GM12878 (cell line): ENCODE measurements around the gene LRRC74B. TPM values are rescaled to one million over a fixed set of nuclear protein-coding genes. Genes with fewer than 3 reads are reported as not detected.

Experiments used
- ATAC-seq: fragments of 200-7000 bp; cut with Tn5 transposase; 3 replicates; pipeline ENCODE4 v1.9.1; 2020; ENCODE audit warnings: mild to moderate bottlenecking, moderate library complexity
- BruUV-seq: library from RNA; stranded (reverse); fragments of 400-500 nt; replicated peaks from 2 replicates; lab custom pipeline; 2021; lab: Mats Ljungman, UMichigan
- CTCF ChIA-PET: fragments of 300-600 bp; sonication (Branson Sonifier 250); formaldehyde crosslinking; extraction: SDS; loops from one replicate; lab custom pipeline; 2021; ENCODE audit warnings: inconsistent platforms; lab: Yijun Ruan, JAX
- POLR2A ChIA-PET: fragments of 350-600 bp; formaldehyde crosslinking; extraction: SDS; loops from one replicate; lab custom pipeline; 2021; ENCODE audit warnings: inconsistent platforms; lab: Charles Lee
- RAD21 ChIA-PET: fragments of 300-600 bp; sonication (Branson Sonifier 250); formaldehyde crosslinking; loops from one replicate; lab custom pipeline; 2023; ENCODE audit warnings: antibody characterized with exemption; ENCODE audit not compliant: unreplicated experiment; lab: Charles Lee
- SMC1A ChIA-PET: fragments of 300-600 bp; sonication (Branson Sonifier 250); formaldehyde crosslinking; loops from one replicate; lab custom pipeline; 2023; ENCODE audit not compliant: unreplicated experiment, uncharacterized antibody; lab: Charles Lee
- DNase-seq: peaks from one replicate; pipeline ENCODE4 v3.0.0-alpha.2; 2011; ENCODE audit warnings: low read depth, low spot score
- FAIRE-seq: peaks from 3 replicates; lab custom pipeline; 2011; peaks lifted over from hg19 to GRCh38; lab: Jason Lieb, UNC
- H2AFZ ChIP-seq: 2 replicates; pipeline ENCODE4 v1.6.0; 2011; ENCODE audit warnings: low read depth, low read length, control low read depth; ENCODE audit not compliant: control insufficient read depth
- H3K27ac ChIP-seq: 2 replicates; pipeline ENCODE4 v1.5.1; 2011; ENCODE audit warnings: control low read depth; ENCODE audit not compliant: control insufficient read depth, insufficient read depth
- H3K27me3 ChIP-seq, 2 experiments: replicated peaks in 1 of 2; 2 replicates each; pipeline versions ENCODE4 v1.6.0 to v1.6.1; 2011; ENCODE audit warnings: low read length in 1 of 2; ENCODE audit not compliant: control insufficient read depth in 2 of 2, insufficient read depth in 2 of 2
- H3K36me3 ChIP-seq, 2 experiments: 2 replicates each; pipeline ENCODE4 v1.5.1; 2011; ENCODE audit warnings: low read length in 1 of 2; ENCODE audit not compliant: control insufficient read depth in 2 of 2, insufficient read depth in 2 of 2
- H3K4me1 ChIP-seq: 2 replicates; pipeline ENCODE4 v1.6.1; 2011; ENCODE audit warnings: mild to moderate bottlenecking, low read length, moderate library complexity, mixed read lengths; ENCODE audit not compliant: control insufficient read depth, insufficient read depth
- H3K4me2 ChIP-seq: 2 replicates; pipeline ENCODE4 v1.6.0; 2011; ENCODE audit warnings: control low read depth; ENCODE audit not compliant: control insufficient read depth, insufficient read depth
- H3K4me3 ChIP-seq: fragments of 200-600 bp; sonication (generic); 2 replicates; pipeline ENCODE4 v1.5.1; 2016
- H3K79me2 ChIP-seq: 2 replicates; pipeline ENCODE4 v1.6.0; 2011; ENCODE audit warnings: low read length; ENCODE audit not compliant: control insufficient read depth, insufficient read depth
- H3K9ac ChIP-seq: 2 replicates; pipeline ENCODE4 v1.8.0; 2011; ENCODE audit warnings: low read length, control low read depth, mixed read lengths; ENCODE audit not compliant: control insufficient read depth, insufficient read depth
- H3K9me3 ChIP-seq: replicated peaks from 3 replicates; pipeline ENCODE4 v1.5.1; 2011; ENCODE audit warnings: mild to moderate bottlenecking, low read length; ENCODE audit not compliant: control insufficient read depth, insufficient read depth
- H4K20me1 ChIP-seq: 2 replicates; pipeline ENCODE4 v1.6.0; 2011; ENCODE audit not compliant: control insufficient read depth, insufficient read depth
- CHD2 ChIP-seq: IDR thresholded peaks from 2 replicates; pipeline ENCODE4 v1.6.1; 2011; ENCODE audit warnings: low read depth, low read length, improper control_type of control experiment, borderline replicate concordance
- POLR2AphosphoS5 ChIP-seq: IDR thresholded peaks from 2 replicates; pipeline ENCODE4 v1.6.1; 2011; ENCODE audit warnings: mild to moderate bottlenecking, low read length, inconsistent platforms
- SRF ChIP-seq, 2 experiments: IDR thresholded peaks; 2 replicates each; pipeline ENCODE4 v1.6.1; 2011; ENCODE audit warnings: low read depth in 2 of 2, low read length in 2 of 2, mild to moderate bottlenecking in 1 of 2, moderate library complexity in 1 of 2
- SUZ12 ChIP-seq: fragments of 200-600 bp; sonication (generic); IDR thresholded peaks from one replicate; pipeline ENCODE4 v1.6.1; 2018; ENCODE audit warnings: antibody characterized with exemption, mild to moderate bottlenecking; ENCODE audit not compliant: unreplicated experiment
- TCF7 ChIP-seq: IDR thresholded peaks from 2 replicates; pipeline ENCODE4 v1.6.1; 2014; ENCODE audit warnings: antibody characterized with exemption, borderline replicate concordance
- WGBS: methylation state at CpG from one replicate; pipeline ENCODE4 v1.1.6; 2016; ENCODE audit warnings: low lambda C conversion rate; ENCODE audit not compliant: insufficient replicate concordance, insufficient coverage; ENCODE audit errors: missing lambda C conversion rate; 5-methylcytosine and 5-hydroxymethylcytosine counted together
- in situ Hi-C: fragments of 300-500 bp; cut with MboI; formaldehyde crosslinking; loops from 9 replicates; pipeline ENCODE4 v1.14.3; 2018; ENCODE audit warnings: mixed read lengths
- intact Hi-C: fragments of 100-400 bp; cut with micrococcal nuclease; formaldehyde crosslinking; loops from one replicate; pipeline ENCODE4 v1.14.2; 2022; ENCODE audit not compliant: unreplicated experiment
- polyA plus RNA-seq, 11 experiments: library from polyadenylated mRNA; depleted of rRNA in 4 of 11; unstranded in 6 of 11; stranded (reverse) in 5 of 11; fragments of >200 nt; fragmentation: Nextera tagmentation in 4 of 11; fragmentation: Illumina TruSeq in 1 of 11; extraction: Ambion mirVana in 4 of 11; extraction: Trizol in 1 of 11; gene quantifications; 1 replicate in 1 of 11; 2 replicates in 10 of 11; pipeline versions ENCODE4 v1.2.1 to v1.2.3, GENCODE V29; 2011 to 2016; ENCODE audit warnings: inconsistent platforms in 2 of 11, missing spikeins in 2 of 11, low read depth in 1 of 11
- total RNA-seq, 4 experiments: library from RNA; depleted of rRNA in 3 of 4; stranded (reverse); fragments of >200 nt in 3 of 4; fragmentation: Illumina TruSeq in 1 of 4; extraction: Trizol in 1 of 4; gene quantifications; 2 replicates each; pipeline versions ENCODE4 v1.2.1 to v1.2.3, GENCODE V29; 2013 to 2021

The LRRC74B gene
- total and polyA plus RNA-seq, 10 of the 15 experiments (the other 5 are each of a cell fraction or from before 2014, with no cell fraction given) = not detected

- H3K79me2 ChIP-seq = no peaks in the 10 kb centered on the region
- WGBS = 51% methylated on average over 28 of the region's 28 CpGs
- ATAC-seq (no peak), DNase-seq (no peak), FAIRE-seq (no peak)
- TF ChIP-seq TCF7 = no peak
- H2AFZ ChIP-seq = no peak overlapping the region
- H3K4me2 ChIP-seq = no peak overlapping the region
- SMC1A ChIA-PET = no interaction called here
- H3K36me3 ChIP-seq = no peaks in the 10 kb centered on the region
- H4K20me1 ChIP-seq = no peaks in the 10 kb centered on the region
- POLR2A ChIA-PET = no interaction called here
- in situ Hi-C loops = no loop called here
- CTCF ChIA-PET = no interaction called here
- H3K4me3 ChIP-seq = no peak overlapping the region
- RAD21 ChIA-PET = no interaction called here
- no peaks in the 10 kb centered on the region for H3K9me3 ChIP-seq
- H3K9ac ChIP-seq = no peak overlapping the region
- intact Hi-C loops = no loop called here
- BruUV-seq = no TSS peak
- peaks cover 5% of the 10 kb centered on the region for H3K4me1 ChIP-seq
- H3K27me3 ChIP-seq = no peaks in the 10 kb centered on the region
- no peak overlapping the region for H3K27ac ChIP-seq
Observed at GRCh38 chr22:21067075-21067900, 21.5 kb downstream of the LRRC74B start.

- Histone ChIP-seq H3K27me3 (no peaks in the 10 kb centered on the region), H3K36me3 (no peaks in the 10 kb centered on the region), H3K9me3 (no peaks in the 10 kb centered on the region), H3K4me1 (peaks cover 5% of the 10 kb centered on the region), H3K79me2 (no peaks in the 10 kb centered on the region), H2AFZ (no peak overlapping the region), H3K9ac (no peak overlapping the region), H4K20me1 (no peaks in the 10 kb centered on the region), H3K27ac (no peak overlapping the region), H3K4me2 (no peak overlapping the region), H3K4me3 (no peak overlapping the region)
- no TSS peak for BruUV-seq
- no peak for TF ChIP-seq SUZ12
- no peak for TF ChIP-seq SRF (IDR thresholded peaks at IDR 0.05; ENCODE audit: low read depth in 2 of 2, low read length in 2 of 2)
- no peak for TF ChIP-seq CHD2
- no peak for TF ChIP-seq POLR2AphosphoS5
- intact Hi-C loops (no loop called here), in situ Hi-C loops (no loop called here)
- ChIA-PET POLR2A (no interaction called here), CTCF (no interaction called here), SMC1A (no interaction called here), RAD21 (no interaction called here)
- ATAC-seq (no peak), DNase-seq (no peak), FAIRE-seq (no peak)
- WGBS = 34% methylated on average over 12 of the region's 12 CpGs
Observed at GRCh38 chr22:21067901-21068680, 22.3 kb downstream of the LRRC74B start.
